ENCODE data around the gene HAP1. TPM values are rescaled to one million over a fixed set of nuclear protein-coding genes. Genes with fewer than 3 reads are reported as not detected.

HAP1 gene
- total RNA-seq, 2 experiments from 2014 or later, result 0.19 to 0.55 TPM

GRCh38 chr17:41769346-41769862 is 35.0 kb upstream of the HAP1 start:
- Histone ChIP-seq H3K4me3 (ENCODE audit: low read depth, low read length, poor library complexity, severe bottlenecking) (no peak overlapping the region), H3K36me3 (ENCODE audit: insufficient read depth, low read length) (peaks cover 30% of the 10 kb centered on the region), H3K27ac (ENCODE audit: low read depth, low read length, poor library complexity, severe bottlenecking) (no peak overlapping the region), H3K4me1 (ENCODE audit: insufficient read depth, low read length, poor library complexity, severe bottlenecking) (peaks cover 26% of the 10 kb centered on the region), H4K20me1 (ENCODE audit: insufficient read depth, low read length) (no peaks in the 10 kb centered on the region), H3K9me3 (ENCODE audit: low read length) (no peaks in the 10 kb centered on the region), H3K4me2 (ENCODE audit: low read length) (no peak overlapping the region; the same call in 1 of the 2 replicates), H2AFZ (ENCODE audit: low read length) (no peak overlapping the region), H3K79me2 (ENCODE audit: insufficient read depth, low read depth, low read length) (no peaks in the 10 kb centered on the region), H3K9me2 (ENCODE audit: insufficient read depth, low read length) (no peaks in the 10 kb centered on the region)
- TF ChIP-seq EZH2phosphoT487 (IDR thresholded peaks at IDR 0.05; ENCODE audit: borderline replicate concordance, low read depth, low read length) (no peak), CTCF (conservative IDR thresholded peaks at IDR 0.05; ENCODE audit: low read length) (no peak)
- no peak for DNase-seq (ENCODE audit: low spot score)
- POLR2A ChIA-PET, result no interaction called here
- no TSS peak for BruUV-seq (replicated peaks)
- intact Hi-C loops (cut with micrococcal nuclease; ENCODE audit: unreplicated experiment), result no loop called here
- CTCF ChIA-PET (ENCODE audit: unreplicated experiment), result interaction anchor here (0.5 kb wide), 1 partner anchor 276 kb away, joined by 4 read pairs; no protein-coding TSS in a partner anchor

DNA sequence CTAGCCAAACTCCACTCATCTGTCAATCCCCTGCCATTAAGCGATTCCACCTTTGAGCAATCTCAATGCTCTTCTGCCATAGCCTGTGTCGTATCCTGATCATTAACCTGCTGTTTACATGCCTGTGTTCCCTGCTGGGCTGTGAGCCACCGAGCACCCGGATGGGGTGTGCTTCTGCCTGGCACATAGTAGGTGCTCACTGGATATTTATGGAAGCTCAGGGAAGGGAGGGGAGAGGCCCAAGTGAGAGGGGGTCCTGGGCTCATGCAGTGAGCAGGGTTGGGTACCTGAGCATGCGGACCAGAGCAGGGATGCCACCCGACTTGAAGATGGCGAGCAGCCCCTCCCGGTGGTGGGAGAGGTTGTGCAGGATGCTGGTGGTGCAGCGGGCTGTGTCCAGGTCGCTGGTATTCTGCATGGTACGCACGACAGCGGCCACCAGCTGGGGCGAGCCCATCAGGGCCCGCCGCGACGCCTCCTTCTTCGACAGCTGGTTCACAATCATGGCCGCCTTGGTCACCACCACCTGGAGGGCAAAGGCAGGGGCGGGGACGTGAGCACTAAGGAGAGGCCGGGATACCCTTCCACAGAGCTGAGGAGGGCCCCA is 34.3 kb upstream of the HAP1 start:
- no peak for TF ChIP-seq EZH2phosphoT487 (IDR thresholded peaks at IDR 0.05; ENCODE audit: borderline replicate concordance, low read depth, low read length)
- no peak for TF ChIP-seq CTCF (conservative IDR thresholded peaks at IDR 0.05; ENCODE audit: low read length)
- no peaks in the 10 kb centered on the region for H3K9me2 ChIP-seq (ENCODE audit: insufficient read depth, low read length)
- no peaks in the 10 kb centered on the region for H3K79me2 ChIP-seq (ENCODE audit: insufficient read depth, low read depth, low read length)
- no peak overlapping the region for H3K27ac ChIP-seq (ENCODE audit: low read depth, low read length, poor library complexity, severe bottlenecking)
- no peak overlapping the region for H3K4me3 ChIP-seq (ENCODE audit: low read depth, low read length, poor library complexity, severe bottlenecking)
- H3K4me2 ChIP-seq (ENCODE audit: low read length), result no peak overlapping the region
- peaks cover 35% of the 10 kb centered on the region for H3K36me3 ChIP-seq (ENCODE audit: insufficient read depth, low read length)
- intact Hi-C loops (cut with micrococcal nuclease; ENCODE audit: unreplicated experiment), result no loop called here
- no peak overlapping the region for H2AFZ ChIP-seq (ENCODE audit: low read length)
- no peaks in the 10 kb centered on the region for H3K9me3 ChIP-seq (ENCODE audit: low read length)
- H4K20me1 ChIP-seq (ENCODE audit: insufficient read depth, low read length), result no peaks in the 10 kb centered on the region
- ChIA-PET POLR2A (no interaction called here), CTCF (ENCODE audit: unreplicated experiment) (no interaction called here)
- DNase-seq (ENCODE audit: low spot score), result no peak
- no TSS peak for BruUV-seq (replicated peaks)
- H3K4me1 ChIP-seq (ENCODE audit: insufficient read depth, low read length, poor library complexity, severe bottlenecking), result peaks cover 23% of the 10 kb centered on the region

- intact Hi-C loops (cut with micrococcal nuclease; ENCODE audit: unreplicated experiment), result no loop called here
- no peaks in the 10 kb centered on the region for H3K79me2 ChIP-seq (ENCODE audit: insufficient read depth, low read depth, low read length)
- H3K9me3 ChIP-seq (ENCODE audit: low read length), result no peaks in the 10 kb centered on the region
- peaks cover 46% of the 10 kb centered on the region for H3K36me3 ChIP-seq (ENCODE audit: insufficient read depth, low read length)
- DNase-seq (ENCODE audit: low spot score), result no peak
- H4K20me1 ChIP-seq (ENCODE audit: insufficient read depth, low read length), result no peaks in the 10 kb centered on the region
- H3K4me2 ChIP-seq (ENCODE audit: low read length), result no peak overlapping the region
- BruUV-seq (replicated peaks), result no TSS peak
- H3K9me2 ChIP-seq (ENCODE audit: insufficient read depth, low read length), result no peaks in the 10 kb centered on the region
- H2AFZ ChIP-seq (ENCODE audit: low read length), result no peak overlapping the region
- H3K4me1 ChIP-seq (ENCODE audit: insufficient read depth, low read length, poor library complexity, severe bottlenecking), result peaks cover 21% of the 10 kb centered on the region
- ChIA-PET POLR2A (no interaction called here), CTCF (ENCODE audit: unreplicated experiment) (no interaction called here)
- no peak overlapping the region for H3K4me3 ChIP-seq (ENCODE audit: low read depth, low read length, poor library complexity, severe bottlenecking)
- H3K27ac ChIP-seq (ENCODE audit: low read depth, low read length, poor library complexity, severe bottlenecking), result no peak overlapping the region
- TF ChIP-seq CTCF (conservative IDR thresholded peaks at IDR 0.05; ENCODE audit: low read length) (no peak), EZH2phosphoT487 (IDR thresholded peaks at IDR 0.05; ENCODE audit: borderline replicate concordance, low read depth, low read length) (no peak)
Observed at GRCh38 chr17:41767324-41768042, 33.0 kb upstream of the HAP1 start.

Measured in OCI-LY7 (cell line).